Peyer's patch (tissue), 4 donors: ENCODE measurements around the gene DHRSX. TPM values are rescaled to one million over a fixed set of nuclear protein-coding genes. Genes with fewer than 3 reads are reported as not detected.
"Not testable (repeated sequence)": the region's sequence is repeated elsewhere in the genome, so short reads cannot be mapped to it uniquely, and the experiment has no call there.

Experiments used
- DNase-seq, 3 donors: peaks; one replicate each; pipeline ENCODE4 v3.0.0-alpha.2; 2017 to 2019
- H3K27ac ChIP-seq, 4 donors: fragments of 200-600 bp; sonication (generic); one replicate each; pipeline ENCODE4 v1.5.1; 2016 to 2019
- H3K27me3 ChIP-seq, 2 donors: fragments of 200-600 bp; sonication (generic); one replicate each; pipeline ENCODE4 v1.5.1; 2019
- H3K36me3 ChIP-seq, 3 donors: fragments of 200-600 bp; sonication (generic); one replicate each; pipeline ENCODE4 v1.5.1; 2016 to 2019
- H3K4me1 ChIP-seq, 4 donors: fragments of 200-600 bp; sonication (generic); one replicate each; pipeline ENCODE4 v1.5.1; 2016 to 2019
- H3K4me3 ChIP-seq, 4 donors: fragments of 200-600 bp; sonication (generic); 1 replicate in 3 of 4; 2 replicates in 1 of 4; pipeline ENCODE4 v1.5.1; 2016 to 2019; ENCODE audit warnings: mild to moderate bottlenecking in 1 of 4
- H3K9me3 ChIP-seq, 4 donors: fragments of 200-600 bp; sonication (generic); one replicate each; pipeline ENCODE4 v1.5.1; 2016 to 2019; ENCODE audit warnings: mild to moderate bottlenecking in 1 of 4
- CTCF ChIP-seq, 6 experiments: fragments of 450-650 bp in 4 of 6; fragments of 200-600 bp in 2 of 6; sonication (generic) in 1 of 6; IDR thresholded peaks; one replicate each; pipeline ENCODE4 v1.5.1; 2017 to 2019; ENCODE audit warnings: antibody characterized with exemption in 6 of 6, mild to moderate bottlenecking in 3 of 6, moderate library complexity in 1 of 6
- POLR2A ChIP-seq, 2 donors: fragments of 450-650 bp; IDR thresholded peaks; one replicate each; pipeline ENCODE4 v1.5.1; 2017; ENCODE audit warnings: antibody characterized with exemption in 2 of 2, mild to moderate bottlenecking in 2 of 2, moderate library complexity in 2 of 2
- total RNA-seq, 4 donors: library from RNA; depleted of rRNA; stranded (reverse); fragments of >200 nt; gene quantifications; one replicate each; pipeline ENCODE4 v1.1.0, GENCODE V29; 2016

Gene DHRSX
- total RNA-seq, 4 donors from 2014 or later: 21.5 to 55.4 (median 40.4) TPM

GRCh38 chrX:2267890-2268289 lies 232.9 kb downstream of the DHRSX start:
- no peak for TF ChIP-seq CTCF (IDR thresholded peaks at IDR 0.05)
- TF ChIP-seq POLR2A (IDR thresholded peaks at IDR 0.05): no peak
- no peak overlapping the region for H3K4me3 ChIP-seq

GRCh38 chrX:2266445-2267349 lies 234.1 kb downstream of the DHRSX start:
- no peaks in the 10 kb centered on the region for H3K27me3 ChIP-seq
- no peaks in the 10 kb centered on the region for H3K4me1 ChIP-seq
- no peak for DNase-seq
- no peak overlapping the region for H3K27ac ChIP-seq
- H3K4me3 ChIP-seq: no peak overlapping the region
- peaks cover 0 to 17% (median 0%) of the 10 kb centered on the region in 3 donors for H3K36me3 ChIP-seq
- TF ChIP-seq POLR2A (IDR thresholded peaks at IDR 0.05) (no peak), CTCF (IDR thresholded peaks at IDR 0.05) (no peak)
- no peaks in the 10 kb centered on the region for H3K9me3 ChIP-seq

More at GRCh38 chrX:2267890-2268289, 232.9 kb downstream of the DHRSX start:
- peaks cover 0 to 17% (median 0%) of the 10 kb centered on the region in 3 donors for H3K36me3 ChIP-seq
- H3K9me3 ChIP-seq: no peaks in the 10 kb centered on the region
- H3K27me3 ChIP-seq: no peaks in the 10 kb centered on the region
- no peak overlapping the region for H3K27ac ChIP-seq
- DNase-seq: no peak
- H3K4me1 ChIP-seq: no peaks in the 10 kb centered on the region

GRCh38 chrX:2265658-2266444 lies 234.9 kb downstream of the DHRSX start:
- not testable (repeated sequence) for DNase-seq, H3K27me3 ChIP-seq, H3K27ac ChIP-seq, H3K4me1 ChIP-seq, H3K4me3 ChIP-seq, H3K9me3 ChIP-seq
- H3K36me3 ChIP-seq: peaks cover 0 to 17% (median 0%) of the 10 kb centered on the region in 3 donors

- no peak for TF ChIP-seq CTCF (IDR thresholded peaks at IDR 0.05)
- TF ChIP-seq POLR2A (IDR thresholded peaks at IDR 0.05): no peak
- H3K27me3 ChIP-seq: no peaks in the 10 kb centered on the region
- DNase-seq: no peak
Measured at GRCh38 chrX:2264179-2265030, 236.4 kb downstream of the DHRSX start.

GRCh38 chrX:2263203-2263602 lies 237.6 kb downstream of the DHRSX start:
- no peak overlapping the region for H3K27ac ChIP-seq
- TF ChIP-seq CTCF (IDR thresholded peaks at IDR 0.05): no peak
- no peak for TF ChIP-seq POLR2A (IDR thresholded peaks at IDR 0.05)
- H3K9me3 ChIP-seq: no peaks in the 10 kb centered on the region
- DNase-seq: no peak
- H3K4me1 ChIP-seq: no peaks in the 10 kb centered on the region
- H3K36me3 ChIP-seq: peaks cover 0 to 17% (median 0%) of the 10 kb centered on the region in 3 donors
- H3K4me3 ChIP-seq: no peak overlapping the region
- no peaks in the 10 kb centered on the region for H3K27me3 ChIP-seq

More at GRCh38 chrX:2264179-2265030, 236.4 kb downstream of the DHRSX start:
- Histone ChIP-seq H3K27ac (no peak overlapping the region), H3K36me3 (peaks cover 0 to 17% (median 0%) of the 10 kb centered on the region in 3 donors), H3K9me3 (no peaks in the 10 kb centered on the region), H3K4me1 (no peaks in the 10 kb centered on the region), H3K4me3 (no peak overlapping the region)
